ENCODE measurements around the gene STARD10. TPM values are rescaled to one million over a fixed set of nuclear protein-coding genes. Genes with fewer than 3 reads are reported as not detected.

Gene STARD10
- total and polyA plus RNA-seq, 2 of the 8 experiments (the other 6 are each of a cell fraction or from before 2014, with no cell fraction given), result 23.7 to 35.7 TPM

- Histone ChIP-seq H2BK12ac (ENCODE audit: low read depth, low read length) (peak overlapping the region; percentile 19; the same call in 1 of the 2 replicates), H3K14ac (ENCODE audit: insufficient read length) (no peak overlapping the region), H3K36me3 (ENCODE audit: control insufficient read depth in 2 of 4, insufficient read depth in 4 of 4, low read length in 3 of 4) (no peaks in the 10 kb centered on the region), H3K27me3 (replicated peaks in 1 of 4; ENCODE audit: control insufficient read depth in 3 of 4, extremely low read depth in 1 of 4, insufficient read depth in 3 of 4, low read length in 3 of 4) (peaks cover 0 to 12% (median 9%) of the 10 kb centered on the region in 4 experiments; a peak in 5 of 7 replicates), H3K4me2 (ENCODE audit: insufficient read depth in 1 of 2, low read depth in 2 of 2, low read length in 2 of 2) (no peak overlapping the region), H2BK20ac (ENCODE audit: low read length) (no peak overlapping the region), H2BK5ac (ENCODE audit: low read depth, low read length) (no peak overlapping the region), H2BK15ac (ENCODE audit: low read length) (no peak overlapping the region), H2BK120ac (replicated peaks; ENCODE audit: low read depth, low read length) (no peak overlapping the region), H3K9ac (replicated peaks in 1 of 4; ENCODE audit: extremely low read depth in 1 of 4, low read depth in 3 of 4, low read length in 3 of 4) (no peak overlapping the region), H4K20me1 (replicated peaks in 1 of 2; ENCODE audit: control insufficient read depth in 1 of 2, insufficient read depth in 2 of 2, low read length in 2 of 2) (peaks cover 0 to 4% of the 10 kb centered on the region in 2 experiments), H3K4me1 (replicated peaks in 1 of 4; ENCODE audit: control insufficient read depth in 3 of 4, insufficient read depth in 4 of 4, low read length in 3 of 4) (peaks cover 0 to 25% (median 16%) of the 10 kb centered on the region in 4 experiments; a peak in 5 of 7 replicates), H3K4ac (replicated peaks; ENCODE audit: insufficient read length, low read depth, low read length) (no peak overlapping the region), H4K91ac (replicated peaks; ENCODE audit: insufficient read length, low read length) (no peak overlapping the region), H4K5ac (ENCODE audit: insufficient read length, low read depth, low read length) (no peak overlapping the region), H3K4me3 (ENCODE audit: extremely low read depth in 1 of 4, insufficient read depth in 2 of 4, low read depth in 3 of 4, low read length in 4 of 4) (no peak overlapping the region), H3K79me2 (ENCODE audit: control insufficient read depth in 1 of 2, insufficient read depth in 2 of 2, low read length in 2 of 2) (peaks cover 0 to 2% of the 10 kb centered on the region in 2 experiments; a peak in 1 of 4 replicates), H3K79me1 (ENCODE audit: low read depth, low read length) (no peaks in the 10 kb centered on the region), H2AK5ac (ENCODE audit: low read depth, low read length) (no peak overlapping the region), H3K23me2 (ENCODE audit: low read depth, low read length) (peaks cover 15% of the 10 kb centered on the region; the same call in 1 of the 2 replicates), H3K18ac (ENCODE audit: extremely low read depth, low read length) (no peak overlapping the region), H3K56ac (replicated peaks; ENCODE audit: insufficient read length, low read depth, low read length) (no peak overlapping the region), H2AFZ (ENCODE audit: low read length) (no peak overlapping the region), H3K27ac (ENCODE audit: low read depth, low read length) (no peak overlapping the region), H4K8ac (ENCODE audit: extremely low read depth, insufficient read depth, low read length) (no peak overlapping the region), H3K9me3 (ENCODE audit: insufficient read depth in 2 of 2, low read depth in 1 of 2, low read length in 1 of 2) (no peaks in the 10 kb centered on the region), H3K23ac (ENCODE audit: insufficient read length) (no peak overlapping the region)
- WGBS, 2 experiments (ENCODE audit: extremely low coverage in 1 of 2, insufficient coverage in 1 of 2, insufficient read length in 1 of 2, insufficient replicate concordance in 2 of 2, low coverage in 1 of 2, low lambda C conversion rate in 2 of 2, missing lambda C conversion rate in 1 of 2), result 89% methylated on average over 7 of the region's 7 CpGs; no CpG with 5 or more reads in 1 of the 2 experiments
- POLR2A ChIA-PET (ENCODE audit: partially characterized antibody), result interaction anchor here (1.0 kb wide), 1 partner anchor 9 kb away, joined by 3 read pairs; no protein-coding TSS in a partner anchor
- FAIRE-seq (no peak), DNase-seq (ENCODE audit: low read depth in 1 of 2, low spot score in 2 of 2) (no peak)
- CTCF ChIA-PET (ENCODE audit: partially characterized antibody), result interaction anchor here (0.6 to 5.1 kb wide), 11 partner anchors 15 to 361 kb away, joined by 3 to 29 read pairs (median 4); no protein-coding TSS in a partner anchor
- TF ChIP-seq SP1 (IDR thresholded peaks at IDR 0.05; ENCODE audit: low read depth, low read length) (no peak), BCL11A (IDR thresholded peaks at IDR 0.05; ENCODE audit: low read depth in 2 of 2, low read length in 2 of 2) (no peak), CBX5 (IDR thresholded peaks at IDR 0.05; ENCODE audit: low read depth, low read length) (no peak)
- TF ChIP-seq, protein P1, sequence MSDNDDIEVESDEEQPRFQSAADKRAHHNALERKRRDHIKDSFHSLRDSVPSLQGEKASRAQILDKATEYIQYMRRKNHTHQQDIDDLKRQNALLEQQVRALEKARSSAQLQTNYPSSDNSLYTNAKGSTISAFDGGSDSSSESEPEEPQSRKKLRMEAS (IDR thresholded peaks at IDR 0.05), result no peak
Measured at GRCh38 chr11:72816404-72816990, 22.6 kb upstream of the STARD10 start.

Measured in H1 (cell line).